ENCODE measurements around the gene TBC1D1. TPM values are rescaled to one million over a fixed set of nuclear protein-coding genes. Genes with fewer than 3 reads are reported as not detected.

The TBC1D1 gene
- total and polyA plus RNA-seq, 8 donors, result 53.3 to 78.9 (median 71.1) TPM

GRCh38 chr4:38009949-38010348, 119.1 kb downstream of the TBC1D1 start:
- no peak for ATAC-seq
- Histone ChIP-seq H3K4me1 (peaks cover 0 to 11% of the 10 kb centered on the region in 2 donors), H3K27me3 (no peaks in the 10 kb centered on the region), H3K4me3 (no peak overlapping the region), H3K27ac (no peak overlapping the region), H3K9me3 (no peaks in the 10 kb centered on the region), H3K36me3 (peaks cover 0 to 9% of the 10 kb centered on the region in 2 donors)
- DNase-seq, result no peak
- TF ChIP-seq CTCF (IDR thresholded peaks at IDR 0.05), result no peak
- intact Hi-C loops (cut with DNase I), result no loop called here

- Histone ChIP-seq H3K4me3 (no peak overlapping the region), H3K4me1 (no peaks in the 10 kb centered on the region), H3K27ac (no peak overlapping the region), H3K36me3 (peaks cover 0 to 26% of the 10 kb centered on the region in 2 donors), H3K27me3 (no peaks in the 10 kb centered on the region), H3K9me3 (no peaks in the 10 kb centered on the region)
- no peak for ATAC-seq
- TF ChIP-seq CTCF (IDR thresholded peaks at IDR 0.05), result no peak
- DNase-seq, result no peak
- intact Hi-C loops (cut with DNase I), result no loop called here
Measured at GRCh38 chr4:38011511-38012162, 120.8 kb downstream of the TBC1D1 start.

DNA sequence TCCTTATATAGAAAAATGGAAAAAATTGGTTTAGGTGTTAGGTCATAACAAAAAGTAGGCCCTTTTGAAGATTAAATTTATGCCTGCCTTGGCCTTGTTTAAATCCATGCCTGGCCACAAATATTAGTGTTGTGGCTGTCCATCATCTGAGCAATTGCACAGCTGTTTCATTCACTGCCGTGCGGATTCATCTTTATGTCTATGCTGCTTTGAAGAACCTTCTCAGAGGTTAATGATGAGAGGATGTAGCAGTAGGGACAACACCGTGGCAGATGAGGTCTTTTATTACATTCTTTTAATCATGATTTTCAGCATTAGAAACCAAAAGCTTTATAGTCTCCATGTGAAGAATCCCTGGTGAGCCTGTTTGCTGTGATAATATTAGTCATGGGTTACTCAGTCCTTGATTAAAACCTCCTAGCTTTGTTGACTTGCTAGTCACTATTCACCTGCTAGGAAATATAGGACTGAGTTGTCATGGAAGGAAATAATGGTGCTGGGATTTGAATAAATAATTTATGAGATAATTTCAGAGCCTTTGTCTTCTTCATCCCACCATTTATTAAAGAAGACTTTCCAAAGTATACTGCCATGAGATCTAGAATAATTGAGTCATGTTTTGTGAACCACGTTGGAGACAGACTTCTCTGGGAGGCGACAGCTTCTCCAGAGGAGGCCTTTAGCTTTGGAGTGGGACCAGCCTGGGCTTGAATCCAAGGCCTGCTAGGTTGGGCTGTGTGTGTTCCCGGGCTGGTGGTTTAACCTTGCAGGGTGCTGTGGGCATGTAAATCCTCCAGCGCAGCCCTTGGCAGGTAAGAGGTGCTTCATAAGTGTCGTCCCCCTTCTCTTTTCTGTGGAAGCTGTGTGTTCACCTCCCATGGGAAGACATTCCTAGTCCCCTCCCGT, 122.8 kb downstream of the TBC1D1 start:
- H3K27ac ChIP-seq, result no peak overlapping the region
- H3K9me3 ChIP-seq, result no peaks in the 10 kb centered on the region
- intact Hi-C loops (cut with DNase I), result no loop called here
- H3K4me3 ChIP-seq, result no peak overlapping the region
- DNase-seq (peak in 1 of 4 donors; percentile 49), ATAC-seq (peak; percentile 86)
- TF ChIP-seq CTCF (IDR thresholded peaks at IDR 0.05), result no peak
- H3K4me1 ChIP-seq, result no peaks in the 10 kb centered on the region
- H3K36me3 ChIP-seq, result peaks cover 0 to 29% of the 10 kb centered on the region in 2 donors
- H3K27me3 ChIP-seq, result no peaks in the 10 kb centered on the region

DNA sequence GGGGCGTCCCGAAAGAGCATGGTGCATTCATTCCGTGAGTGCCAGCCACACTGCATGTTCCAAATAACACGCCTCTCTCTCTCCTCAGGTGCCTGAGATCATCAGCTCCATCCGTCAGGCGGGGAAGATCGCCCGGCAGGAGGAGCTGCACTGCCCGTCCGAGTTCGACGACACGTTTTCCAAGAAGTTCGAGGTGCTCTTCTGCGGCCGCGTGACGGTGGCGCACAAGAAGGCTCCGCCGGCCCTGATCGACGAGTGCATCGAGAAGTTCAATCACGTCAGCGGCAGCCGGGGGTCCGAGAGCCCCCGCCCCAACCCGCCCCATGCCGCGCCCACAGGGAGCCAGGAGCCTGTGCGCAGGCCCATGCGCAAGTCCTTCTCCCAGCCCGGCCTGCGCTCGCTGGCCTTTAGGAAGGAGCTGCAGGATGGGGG, 123.6 kb downstream of the TBC1D1 start:
- DNase-seq, result no peak
- intact Hi-C loops (cut with DNase I), result no loop called here

More for the DNA sequence above, 123.6 kb downstream of the TBC1D1 start:
- H3K27ac ChIP-seq, result no peak overlapping the region
- no peak for ATAC-seq
- H3K36me3 ChIP-seq, result peaks cover 0 to 29% of the 10 kb centered on the region in 2 donors
- no peaks in the 10 kb centered on the region for H3K9me3 ChIP-seq
- no peaks in the 10 kb centered on the region for H3K4me1 ChIP-seq
- no peaks in the 10 kb centered on the region for H3K27me3 ChIP-seq
- H3K4me3 ChIP-seq, result no peak overlapping the region
- TF ChIP-seq CTCF (IDR thresholded peaks at IDR 0.05), result no peak

All from left lung (tissue), 10 donors.